ENCODE data around the gene MYO1E.

Gene MYO1E

DNA sequence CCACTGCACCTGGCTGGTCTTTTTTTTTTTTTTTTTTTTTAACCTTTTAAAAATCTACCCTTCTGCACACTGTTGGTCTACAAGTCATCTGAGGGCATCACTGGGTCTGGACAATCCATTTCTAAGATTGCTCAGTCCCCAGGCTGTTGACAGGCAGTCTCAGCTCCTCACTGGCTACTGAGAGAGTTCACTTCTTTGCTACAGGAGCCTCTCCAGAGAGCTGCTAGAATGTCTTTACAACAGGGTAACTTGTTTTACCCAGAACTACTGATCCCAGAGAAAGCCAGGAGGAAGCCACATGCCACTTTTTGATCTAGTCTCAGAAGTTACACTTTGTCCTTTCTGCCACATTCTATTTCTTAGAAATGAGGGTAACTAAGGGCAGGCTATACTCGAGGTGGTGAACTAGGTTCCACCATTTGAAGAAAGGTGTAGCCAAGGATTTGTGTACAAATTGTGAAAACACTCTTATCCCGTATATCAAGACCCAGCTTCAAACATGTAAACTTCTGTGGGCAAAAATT lies 273.4 kb downstream of the MYO1E start:
- TF ChIP-seq, protein P1, sequence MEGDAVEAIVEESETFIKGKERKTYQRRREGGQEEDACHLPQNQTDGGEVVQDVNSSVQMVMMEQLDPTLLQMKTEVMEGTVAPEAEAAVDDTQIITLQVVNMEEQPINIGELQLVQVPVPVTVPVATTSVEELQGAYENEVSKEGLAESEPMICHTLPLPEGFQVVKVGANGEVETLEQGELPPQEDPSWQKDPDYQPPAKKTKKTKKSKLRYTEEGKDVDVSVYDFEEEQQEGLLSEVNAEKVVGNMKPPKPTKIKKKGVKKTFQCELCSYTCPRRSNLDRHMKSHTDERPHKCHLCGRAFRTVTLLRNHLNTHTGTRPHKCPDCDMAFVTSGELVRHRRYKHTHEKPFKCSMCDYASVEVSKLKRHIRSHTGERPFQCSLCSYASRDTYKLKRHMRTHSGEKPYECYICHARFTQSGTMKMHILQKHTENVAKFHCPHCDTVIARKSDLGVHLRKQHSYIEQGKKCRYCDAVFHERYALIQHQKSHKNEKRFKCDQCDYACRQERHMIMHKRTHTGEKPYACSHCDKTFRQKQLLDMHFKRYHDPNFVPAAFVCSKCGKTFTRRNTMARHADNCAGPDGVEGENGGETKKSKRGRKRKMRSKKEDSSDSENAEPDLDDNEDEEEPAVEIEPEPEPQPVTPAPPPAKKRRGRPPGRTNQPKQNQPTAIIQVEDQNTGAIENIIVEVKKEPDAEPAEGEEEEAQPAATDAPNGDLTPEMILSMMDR (IDR thresholded peaks at IDR 0.05) = no peak
- TF ChIP-seq ZFX (IDR thresholded peaks at IDR 0.05; ENCODE audit: borderline replicate concordance) = no peak
- H3K27ac ChIP-seq = no peak overlapping the region

DNA sequence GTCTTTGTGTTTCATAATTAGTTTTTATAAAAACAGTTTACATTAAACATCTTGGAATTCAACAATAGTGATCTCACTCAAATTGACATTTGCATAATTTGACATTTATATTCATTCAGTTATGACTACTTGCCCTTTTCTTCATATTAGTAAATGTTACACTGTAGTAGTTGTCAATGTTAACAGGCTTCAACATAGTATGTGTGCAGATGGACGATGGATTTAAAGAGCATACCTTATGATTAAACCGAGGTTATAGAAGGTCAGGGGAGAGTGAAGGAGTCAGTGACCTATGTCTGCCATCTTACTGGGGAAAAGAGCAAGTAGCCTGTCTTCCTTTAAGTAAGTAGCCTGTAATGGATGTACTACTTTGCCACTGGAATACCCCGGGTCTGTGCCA lies 276.2 kb downstream of the MYO1E start:
- TF ChIP-seq, protein P1 (IDR thresholded peaks at IDR 0.05) = no peak
- TF ChIP-seq ZFX (IDR thresholded peaks at IDR 0.05; ENCODE audit: borderline replicate concordance) = no peak
- H3K27ac ChIP-seq = no peak overlapping the region

DNA sequence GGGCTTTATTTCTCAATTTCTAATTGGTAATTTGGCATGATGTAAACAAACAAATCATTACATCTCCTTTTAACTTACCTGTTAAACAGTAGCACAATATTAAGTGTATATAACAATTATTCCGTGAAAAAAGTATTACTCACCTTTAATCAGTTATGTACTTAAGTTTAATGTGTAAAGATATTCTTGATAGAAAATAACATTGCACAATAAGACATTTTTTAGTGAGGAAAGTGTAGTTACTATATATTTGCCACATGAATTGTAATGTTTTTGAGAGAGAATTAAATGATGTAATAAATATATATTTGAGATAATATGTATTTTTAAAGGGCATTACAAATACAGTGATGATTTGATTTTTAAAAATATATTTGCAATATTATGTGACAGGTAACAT lies 278.6 kb downstream of the MYO1E start:
- H3K27ac ChIP-seq = no peak overlapping the region
- TF ChIP-seq, protein P1 (IDR thresholded peaks at IDR 0.05) = no peak
- TF ChIP-seq ZFX (IDR thresholded peaks at IDR 0.05; ENCODE audit: borderline replicate concordance) = no peak

DNA sequence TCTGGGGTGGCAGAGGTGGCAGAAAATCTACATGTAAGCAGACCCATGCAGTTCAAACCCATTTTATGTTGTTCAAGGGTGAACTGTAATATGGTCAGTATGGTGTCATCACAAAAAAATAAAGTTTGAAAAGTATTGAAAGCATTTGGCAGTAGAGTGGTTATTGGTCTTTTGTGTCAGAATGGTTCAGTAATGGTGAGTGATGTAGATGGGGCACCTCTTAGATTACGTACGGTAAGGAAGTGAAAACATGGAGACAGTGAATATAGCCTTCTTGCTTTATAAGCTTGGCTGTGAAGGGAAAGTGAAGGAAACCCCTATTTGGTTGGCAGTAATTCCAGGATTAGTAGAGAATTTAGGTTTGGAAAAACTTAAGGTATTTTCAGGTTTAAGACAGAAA lies 284.9 kb downstream of the MYO1E start:
- no peak overlapping the region for H3K27ac ChIP-seq
- TF ChIP-seq, protein P1 (IDR thresholded peaks at IDR 0.05) = no peak
- TF ChIP-seq ZFX (IDR thresholded peaks at IDR 0.05; ENCODE audit: borderline replicate concordance) = no peak
